Naive thymus-derived CD8-positive, alpha-beta T cell (primary cell): ENCODE measurements around the gene ELMOD2. TPM values are rescaled to one million over a fixed set of nuclear protein-coding genes. Genes with fewer than 3 reads are reported as not detected.
A peak's percentile ranks its signal among the peaks of the same experiment; 100 is the strongest.

ENCODE experiments used
- ATAC-seq, 2 donors: fragments of 150-1000 bp; cut with Tn5 transposase in 1 of 2; sonication (Bioruptor Pico), chemical (Tn5 transposase) in 1 of 2; 1 replicate in 1 of 2; 2 replicates in 1 of 2; pipeline ENCODE4 v1.10.0; 2021; ENCODE audit warnings: mild to moderate bottlenecking in 2 of 2, moderate library complexity in 2 of 2
- POLR2A ChIA-PET: fragments of 350-600 bp; sonication (Branson Sonifier 250); formaldehyde crosslinking; loops from one replicate; lab custom pipeline; 2021; ENCODE audit warnings: antibody characterized with exemption; lab: Charles Lee
- DNase-seq, 10 donors: peaks; one replicate each; pipeline versions ENCODE4 v3.0.0 to v3.0.0-alpha.2; 2020 to 2022
- H3K27ac Mint-ChIP-seq, 10 donors: one replicate each; pipeline ENCODE4 v1.8.0; 2020 to 2022; ENCODE audit warnings: mild to moderate bottlenecking in 10 of 10, mixed read lengths in 10 of 10, moderate library complexity in 4 of 10, inconsistent platforms in 1 of 10
- H3K27me3 Mint-ChIP-seq, 5 donors: one replicate each; pipeline ENCODE4 v1.8.0; 2021 to 2022; ENCODE audit warnings: mixed read lengths in 5 of 5
- H3K36me3 Mint-ChIP-seq, 3 donors: one replicate each; pipeline ENCODE4 v1.8.0; 2020 to 2022; ENCODE audit warnings: mixed read lengths in 3 of 3, mild to moderate bottlenecking in 2 of 3, inconsistent platforms in 1 of 3
- H3K4me1 Mint-ChIP-seq, 4 donors: one replicate each; pipeline ENCODE4 v1.8.0; 2021 to 2022; ENCODE audit warnings: mixed read lengths in 4 of 4
- H3K4me3 Mint-ChIP-seq, 10 donors: one replicate each; pipeline ENCODE4 v1.8.0; 2020 to 2022; ENCODE audit warnings: mild to moderate bottlenecking in 10 of 10, mixed read lengths in 10 of 10, moderate library complexity in 6 of 10, inconsistent platforms in 1 of 10
- H3K9me3 Mint-ChIP-seq, 9 donors: one replicate each; pipeline ENCODE4 v1.8.0; 2020 to 2022; ENCODE audit warnings: mixed read lengths in 9 of 9, mild to moderate bottlenecking in 3 of 9, inconsistent platforms in 1 of 9, moderate library complexity in 1 of 9
- polyA plus RNA-seq, 3 donors: library from polyadenylated mRNA; unstranded; fragments of 300-500 nt; fragmentation: Illumina TruSeq; gene quantifications; one replicate each; pipeline ENCODE4 v1.2.3, GENCODE V29; 2021
- total RNA-seq, 8 experiments: library from RNA in 2 of 8; stranded (reverse) in 2 of 8; gene quantifications; one replicate each; pipeline ENCODE4 v1.2.3 and lab custom pipeline; 2021 to 2026

Gene ELMOD2
- total and polyA plus RNA-seq, 5 experiments from 2014 or later = 5.2 to 28.1 (median 9.1) TPM

DNA sequence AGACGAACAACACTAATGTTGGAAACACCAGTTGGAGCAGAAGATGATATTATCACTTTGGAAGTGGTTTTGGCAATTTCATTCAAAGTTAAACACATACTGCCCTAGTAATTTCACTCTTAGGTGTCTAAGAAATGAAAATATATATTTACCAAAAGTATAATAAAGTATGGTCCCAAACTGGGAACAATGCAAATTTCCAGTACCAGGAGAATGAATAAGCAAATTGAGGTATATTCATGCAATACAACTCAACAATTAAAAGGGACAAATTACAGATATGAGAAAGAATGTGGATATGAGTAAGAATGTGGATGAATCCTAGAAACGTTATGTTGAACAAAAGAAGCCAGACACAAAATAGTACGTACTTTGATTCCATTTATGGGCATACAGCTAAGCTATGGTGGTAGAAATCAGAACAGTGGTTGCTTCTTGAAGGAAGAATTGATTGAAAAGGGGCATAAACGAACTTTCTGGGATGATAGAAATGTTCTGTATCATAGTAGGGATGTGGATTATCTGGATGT, 10.0 kb downstream of the ELMOD2 start:
- no peak overlapping the region for H3K4me3 Mint-ChIP-seq
- H3K9me3 Mint-ChIP-seq = no peaks in the 10 kb centered on the region
- H3K36me3 Mint-ChIP-seq = peaks cover 0 to 40% (median 27%) of the 10 kb centered on the region in 3 donors
- H3K4me1 Mint-ChIP-seq = peaks cover 0 to 2% (median under 1%) of the 10 kb centered on the region in 4 donors
- no peaks in the 10 kb centered on the region for H3K27me3 Mint-ChIP-seq
- ATAC-seq = no peak
- POLR2A ChIA-PET = no interaction called here
- H3K27ac Mint-ChIP-seq = no peak overlapping the region
- no peak for DNase-seq

DNA sequence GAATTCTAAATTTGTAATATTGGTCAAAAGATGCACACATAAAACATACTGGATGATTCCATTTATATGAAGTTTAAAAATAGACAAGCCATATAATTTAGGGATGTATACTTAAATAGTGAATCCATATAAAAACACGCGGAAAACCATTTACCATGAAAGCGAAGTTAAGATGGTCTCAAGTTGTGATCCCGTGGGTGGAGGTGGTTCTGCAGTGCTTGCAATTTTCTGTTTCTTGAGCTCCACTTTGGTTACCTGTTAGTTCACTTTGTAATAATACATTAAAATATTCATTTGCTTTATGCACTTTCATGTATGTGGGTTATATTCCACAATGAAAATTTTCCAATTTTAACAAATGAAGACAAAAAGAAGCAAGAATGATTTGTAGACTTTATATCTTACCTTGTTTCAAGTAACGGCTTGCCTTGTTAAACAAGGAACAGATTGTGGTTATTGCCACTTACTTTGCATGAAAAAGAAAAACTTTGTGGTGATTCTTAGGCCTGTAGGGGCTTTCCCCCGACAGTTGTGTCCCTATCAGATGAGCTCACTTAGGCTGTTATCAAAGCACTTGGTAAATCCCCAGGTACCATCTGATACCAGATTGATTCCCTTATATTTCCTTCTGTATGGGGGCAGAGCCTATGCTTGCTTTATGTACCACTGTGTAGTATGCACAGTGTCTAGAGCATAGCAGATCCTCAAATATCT, 32.6 kb downstream of the ELMOD2 start:
- Mint-ChIP-seq H3K9me3 (no peaks in the 10 kb centered on the region), H3K27me3 (peaks cover 0 to 2% (median 0%) of the 10 kb centered on the region in 5 donors), H3K4me1 (peaks cover 5 to 20% (median 15%) of the 10 kb centered on the region in 4 donors), H3K4me3 (peak overlapping the region in 2 of 10 donors; percentile 5 to 24), H3K36me3 (peaks cover 3 to 13% (median 4%) of the 10 kb centered on the region in 3 donors), H3K27ac (peak overlapping the region in 4 of 10 donors; percentile 18 to 59 (median 58))
- ATAC-seq (peak; percentile 100), DNase-seq (peak in 7 of 10 donors; percentile 10 to 58 (median 22))
- POLR2A ChIA-PET = no interaction called here

DNA sequence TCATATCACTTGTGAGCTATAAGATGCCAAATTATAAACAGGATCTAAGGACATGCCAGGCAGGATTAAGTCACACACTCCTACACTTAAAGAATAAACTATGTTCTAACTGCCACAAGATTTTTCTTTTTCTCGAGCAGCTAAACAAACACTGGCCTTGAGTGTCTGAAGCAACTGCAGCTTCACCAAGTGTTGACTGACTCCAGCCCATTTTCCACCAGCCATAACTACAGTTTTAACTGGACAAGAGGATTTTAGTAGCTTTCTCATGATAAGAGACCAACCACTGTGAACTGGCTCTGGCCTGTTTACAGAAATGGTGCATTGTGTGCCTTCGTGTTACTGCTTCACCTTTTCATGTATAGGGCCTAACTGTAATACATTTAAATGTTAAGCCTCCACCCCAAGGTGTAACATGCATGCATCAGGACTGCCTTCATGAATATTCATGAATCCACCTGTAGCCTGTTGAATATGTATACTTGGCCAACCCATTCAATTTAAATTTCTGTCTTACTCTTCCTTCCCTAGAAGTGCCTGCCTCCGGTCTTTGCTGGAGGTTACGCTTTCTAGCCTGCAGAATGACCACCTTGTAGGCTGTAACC, 34.0 kb downstream of the ELMOD2 start:
- no peak for ATAC-seq
- Mint-ChIP-seq H3K27me3 (peaks cover 0 to 4% (median 0%) of the 10 kb centered on the region in 5 donors), H3K36me3 (peaks cover 0 to 3% (median 2%) of the 10 kb centered on the region in 3 donors), H3K4me3 (no peak overlapping the region), H3K4me1 (peaks cover 5 to 20% (median 15%) of the 10 kb centered on the region in 4 donors), H3K27ac (no peak overlapping the region), H3K9me3 (no peaks in the 10 kb centered on the region)
- DNase-seq = no peak
- POLR2A ChIA-PET = interaction anchor here (0.7 kb wide), 1 partner anchor 34 kb away, joined by 3 read pairs; the partner anchor contains the start of gene ELMOD2

DNA sequence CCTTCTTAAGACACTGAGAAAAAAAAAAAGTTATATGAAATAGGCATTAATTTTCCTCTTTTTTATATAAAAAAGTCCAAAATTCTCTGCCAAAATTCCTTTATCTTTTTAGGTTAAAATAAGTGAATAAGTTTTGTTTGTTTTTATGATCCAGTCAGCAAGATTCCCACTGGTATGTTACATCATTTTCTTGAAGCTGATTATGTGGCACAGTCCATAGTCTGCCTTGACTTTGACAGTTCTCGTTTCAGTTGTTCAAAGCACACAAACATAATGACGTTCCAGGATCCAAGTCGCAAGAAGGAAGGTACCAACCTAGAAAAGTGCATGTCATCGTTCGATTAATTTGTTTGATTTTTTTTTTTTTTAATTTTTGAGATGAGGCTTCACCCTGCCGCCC, 35.7 kb downstream of the ELMOD2 start:
- POLR2A ChIA-PET = no interaction called here
- H3K36me3 Mint-ChIP-seq = no peaks in the 10 kb centered on the region
- no peak for DNase-seq

DNA sequence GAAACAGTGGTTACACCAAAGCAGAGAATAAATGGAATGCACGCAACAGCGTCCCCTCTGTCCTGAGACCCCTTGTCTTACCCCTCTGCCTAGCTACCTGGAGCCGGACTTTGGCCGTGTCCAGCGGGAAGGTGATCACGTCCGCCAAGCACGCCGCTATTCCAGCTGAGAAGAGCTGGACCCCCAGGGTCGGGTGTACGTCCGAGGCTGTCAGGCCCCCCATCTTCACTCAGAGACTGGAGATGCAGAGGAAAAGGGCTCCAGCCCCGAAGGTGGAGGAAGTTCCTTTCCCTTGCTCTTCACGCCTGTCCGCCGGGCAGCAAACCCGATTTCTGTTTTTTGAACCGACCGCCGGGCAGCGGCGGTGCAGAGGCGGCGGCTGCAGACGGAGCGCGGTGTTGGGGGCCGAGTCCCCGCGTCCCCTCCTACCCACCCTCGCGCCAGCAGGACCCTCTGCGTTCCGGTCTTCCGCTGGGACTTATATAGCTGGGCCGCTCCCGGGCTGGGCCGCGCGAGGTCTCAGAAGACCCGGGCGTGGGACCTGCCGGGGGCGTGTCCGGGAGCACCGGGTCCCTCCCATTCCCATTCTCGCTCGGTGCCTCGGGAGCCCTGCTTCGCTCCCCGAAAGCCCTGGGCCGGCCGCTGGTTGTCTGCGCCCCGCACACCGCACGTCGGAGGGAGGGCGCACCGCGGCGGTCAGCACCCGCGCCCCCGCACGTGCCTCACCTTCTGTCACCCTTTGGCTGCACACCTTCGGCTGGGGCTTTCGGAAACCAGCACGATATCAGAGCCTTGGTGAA, 44.7 kb downstream of the ELMOD2 start, which contains the start of gene UCP1:
Gene UCP1, minus strand, starts transcription at position 455 of the 800 bp plus-strand sequence. Its CDS starts 232 bp downstream, at position 223.
- POLR2A ChIA-PET = interaction anchor here (1.6 kb wide), 1 partner anchor 45 kb away, joined by 4 read pairs; the partner anchor contains the start of gene ELMOD2
- ATAC-seq (peak; percentile 25 to 58), DNase-seq (no peak)
- peaks cover 40 to 59% (median 42%) of the 10 kb centered on the region in 5 donors for H3K27me3 Mint-ChIP-seq
- H3K4me1 Mint-ChIP-seq = peaks cover 9 to 25% (median 22%) of the 10 kb centered on the region in 4 donors
- peak within 1 kb of the TSS; percentile 66 to 93 (median 86) for H3K4me3 Mint-ChIP-seq
- H3K27ac Mint-ChIP-seq = peak within 1 kb of the TSS in 1 of 10 donors; percentile 71
- peaks cover 0 to 20% (median 9%) of the 10 kb centered on the region in 9 donors for H3K9me3 Mint-ChIP-seq
- H3K36me3 Mint-ChIP-seq = peaks cover 0 to 32% (median 11%) of the 10 kb centered on the region in 3 donors

More for the DNA sequence above, 35.7 kb downstream of the ELMOD2 start:
- H3K27ac Mint-ChIP-seq = no peak overlapping the region
- peaks cover 5 to 20% (median 15%) of the 10 kb centered on the region in 4 donors for H3K4me1 Mint-ChIP-seq
- H3K9me3 Mint-ChIP-seq = no peaks in the 10 kb centered on the region
- H3K27me3 Mint-ChIP-seq = peaks cover 0 to 8% (median 2%) of the 10 kb centered on the region in 5 donors
- no peak for ATAC-seq
- no peak overlapping the region for H3K4me3 Mint-ChIP-seq

DNA sequence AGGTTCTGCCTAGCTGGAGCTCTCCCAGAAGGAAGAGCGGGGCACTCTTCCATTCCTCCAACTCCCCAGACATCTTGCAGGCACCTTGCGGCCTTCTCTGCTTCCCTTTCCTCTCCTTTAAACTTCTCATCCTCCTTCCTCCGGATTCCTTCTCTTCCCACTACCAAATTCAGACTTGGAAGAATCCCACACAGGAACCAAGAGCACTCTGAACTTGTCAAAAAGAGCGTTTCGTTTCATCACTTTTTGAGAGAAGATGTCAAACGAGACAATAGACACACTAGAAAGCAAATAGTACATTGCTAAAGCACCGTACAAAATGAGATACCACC, 45.3 kb downstream of the ELMOD2 start:
- Mint-ChIP-seq H3K4me1 (peaks cover 9 to 25% (median 22%) of the 10 kb centered on the region in 4 donors), H3K9me3 (peaks cover 0 to 20% (median 9%) of the 10 kb centered on the region in 9 donors), H3K27ac (no peak overlapping the region), H3K27me3 (peaks cover 40 to 61% (median 43%) of the 10 kb centered on the region in 5 donors), H3K4me3 (peak overlapping the region; percentile 66 to 93 (median 86)), H3K36me3 (peaks cover 0 to 32% (median 11%) of the 10 kb centered on the region in 3 donors)
- no peak for ATAC-seq
- DNase-seq = no peak
- POLR2A ChIA-PET = no interaction called here

DNA sequence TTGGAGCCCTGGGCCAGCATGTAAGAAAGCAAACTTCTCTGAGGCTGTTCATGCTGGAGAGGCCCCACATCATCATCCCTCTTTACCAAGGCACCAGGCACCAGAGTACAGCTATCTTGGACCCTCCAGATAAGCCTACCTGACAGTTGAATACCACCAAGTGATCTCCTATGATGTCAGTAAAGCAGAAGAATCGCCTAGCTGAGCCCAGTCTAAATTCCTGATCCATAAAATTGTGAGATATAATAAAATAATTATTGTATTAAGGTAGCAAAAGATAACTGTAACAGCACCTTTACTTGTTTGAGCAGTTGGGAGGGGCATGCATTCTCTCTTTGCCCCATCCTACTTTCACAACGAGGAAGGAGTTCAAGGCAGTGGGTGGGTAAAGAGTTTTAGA, 47.7 kb downstream of the ELMOD2 start:
- H3K36me3 Mint-ChIP-seq = peaks cover 0 to 33% (median 11%) of the 10 kb centered on the region in 3 donors
- ATAC-seq (no peak), DNase-seq (no peak)
- H3K9me3 Mint-ChIP-seq = peaks cover 0 to 20% (median 9%) of the 10 kb centered on the region in 9 donors
- H3K27me3 Mint-ChIP-seq = peaks cover 48 to 69% (median 54%) of the 10 kb centered on the region in 5 donors
- no peak overlapping the region for H3K27ac Mint-ChIP-seq
- H3K4me1 Mint-ChIP-seq = peaks cover 9 to 24% (median 22%) of the 10 kb centered on the region in 4 donors
- H3K4me3 Mint-ChIP-seq = no peak overlapping the region
- POLR2A ChIA-PET = no interaction called here

DNA sequence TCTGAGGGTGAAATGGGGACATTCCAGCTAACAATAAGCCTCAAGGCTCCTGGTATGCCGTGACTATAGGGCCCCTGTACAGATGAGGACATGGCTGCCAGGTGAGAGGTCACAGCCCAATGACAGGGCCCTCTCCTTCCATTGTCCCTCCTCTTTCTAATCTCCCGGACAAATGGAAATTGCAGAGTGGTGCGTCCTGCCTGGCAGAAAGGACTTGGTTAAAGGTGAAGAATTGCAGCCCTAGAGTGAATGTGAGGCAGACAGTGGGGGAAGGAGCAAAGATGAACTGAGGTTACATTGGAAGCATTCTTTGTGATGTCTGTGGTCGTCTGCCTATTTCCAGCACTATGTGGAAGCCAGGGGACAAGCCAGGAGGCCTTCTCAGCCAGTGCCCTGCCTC, 51.5 kb downstream of the ELMOD2 start:
- Mint-ChIP-seq H3K27me3 (peaks cover 40 to 73% (median 60%) of the 10 kb centered on the region in 5 donors), H3K4me3 (no peak overlapping the region), H3K9me3 (peaks cover 0 to 19% (median 8%) of the 10 kb centered on the region in 9 donors), H3K36me3 (peaks cover 0 to 29% (median 9%) of the 10 kb centered on the region in 3 donors), H3K27ac (no peak overlapping the region), H3K4me1 (peaks cover 0 to 2% (median 0%) of the 10 kb centered on the region in 4 donors)
- ATAC-seq (no peak), DNase-seq (no peak)
- POLR2A ChIA-PET = no interaction called here

DNA sequence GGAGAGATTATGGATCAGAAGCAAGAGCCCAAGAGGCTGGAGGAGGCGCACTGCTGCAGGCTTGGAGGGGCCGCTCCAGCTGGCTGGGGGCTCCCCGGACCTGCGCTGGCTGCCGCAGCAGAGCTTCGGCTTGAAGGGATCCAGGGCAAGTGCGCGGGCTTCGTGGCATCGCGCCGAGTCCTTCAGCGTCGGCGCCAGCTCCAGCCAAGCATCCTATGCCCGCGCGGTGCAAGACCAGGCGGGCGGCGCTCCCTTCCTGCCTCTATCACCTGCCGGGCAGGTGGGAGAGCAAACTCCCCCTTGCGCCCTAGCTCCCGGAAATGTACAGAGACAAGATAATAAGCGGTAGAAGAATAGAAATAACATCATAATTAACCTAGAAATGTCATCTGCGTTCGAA, 55.3 kb downstream of the ELMOD2 start:
- H3K4me3 Mint-ChIP-seq = no peak overlapping the region
- H3K27ac Mint-ChIP-seq = no peak overlapping the region
- DNase-seq = no peak
- H3K9me3 Mint-ChIP-seq = peaks cover 0 to 2% (median 0%) of the 10 kb centered on the region in 9 donors
- no peak for ATAC-seq
- POLR2A ChIA-PET = no interaction called here
- peaks cover 0 to 7% (median 0%) of the 10 kb centered on the region in 3 donors for H3K36me3 Mint-ChIP-seq
- peaks cover 23 to 55% (median 40%) of the 10 kb centered on the region in 5 donors for H3K27me3 Mint-ChIP-seq
- H3K4me1 Mint-ChIP-seq = peaks cover 0 to 2% (median 0%) of the 10 kb centered on the region in 4 donors

DNA sequence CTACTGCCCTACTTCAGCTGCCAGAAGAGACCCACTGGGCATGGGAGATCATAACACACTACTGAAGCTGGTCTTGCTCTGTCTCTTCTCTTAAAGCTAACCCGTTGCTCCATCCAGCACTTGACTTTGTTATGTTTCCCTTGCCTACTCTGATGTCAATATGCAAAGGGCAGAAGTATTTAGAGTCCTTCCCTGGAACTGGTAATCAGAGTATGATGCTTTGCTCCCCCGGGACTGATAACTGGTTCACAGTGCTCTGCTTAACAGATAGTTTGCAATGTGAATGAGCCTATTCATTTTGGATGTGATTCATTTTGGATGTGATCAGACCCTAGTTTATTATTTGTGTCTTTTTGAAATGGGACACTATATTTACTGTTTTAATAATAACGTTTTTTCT, 57.1 kb downstream of the ELMOD2 start:
- Mint-ChIP-seq H3K27me3 (peaks cover 19 to 45% (median 36%) of the 10 kb centered on the region in 5 donors), H3K4me1 (peaks cover 0 to 2% (median 0%) of the 10 kb centered on the region in 4 donors), H3K9me3 (peaks cover 0 to 2% (median 0%) of the 10 kb centered on the region in 9 donors), H3K4me3 (no peak overlapping the region), H3K27ac (no peak overlapping the region), H3K36me3 (peaks cover 0 to 7% (median 0%) of the 10 kb centered on the region in 3 donors)
- POLR2A ChIA-PET = no interaction called here
- DNase-seq (no peak), ATAC-seq (no peak)

DNA sequence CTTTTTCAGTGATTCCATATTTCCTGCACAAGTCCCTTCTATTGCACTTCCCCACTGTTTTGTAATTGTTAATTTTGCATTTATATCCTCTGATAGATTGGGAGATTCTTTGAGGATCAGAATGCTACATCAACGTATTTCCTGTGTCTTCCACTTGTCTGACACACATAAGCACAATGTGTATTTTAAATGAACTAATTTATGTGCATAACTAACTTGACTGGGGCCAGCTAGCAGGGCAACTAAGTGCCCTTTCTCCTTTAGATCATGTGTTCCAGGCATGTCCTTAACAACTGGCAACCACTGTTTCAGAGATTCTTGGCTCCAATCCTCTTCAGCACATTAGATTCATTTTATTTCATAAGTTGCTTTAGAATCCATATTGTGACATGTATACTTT, 60.5 kb downstream of the ELMOD2 start:
- DNase-seq = no peak
- peaks cover 0 to 2% (median 0%) of the 10 kb centered on the region in 9 donors for H3K9me3 Mint-ChIP-seq
- no peak overlapping the region for H3K4me3 Mint-ChIP-seq
- peaks cover 0 to under 1% (median 0%) of the 10 kb centered on the region in 4 donors for H3K4me1 Mint-ChIP-seq
- no peak overlapping the region for H3K27ac Mint-ChIP-seq
- H3K36me3 Mint-ChIP-seq = no peaks in the 10 kb centered on the region
- POLR2A ChIA-PET = no interaction called here
- peaks cover 5 to 15% (median 9%) of the 10 kb centered on the region in 5 donors for H3K27me3 Mint-ChIP-seq
- ATAC-seq = no peak

DNA sequence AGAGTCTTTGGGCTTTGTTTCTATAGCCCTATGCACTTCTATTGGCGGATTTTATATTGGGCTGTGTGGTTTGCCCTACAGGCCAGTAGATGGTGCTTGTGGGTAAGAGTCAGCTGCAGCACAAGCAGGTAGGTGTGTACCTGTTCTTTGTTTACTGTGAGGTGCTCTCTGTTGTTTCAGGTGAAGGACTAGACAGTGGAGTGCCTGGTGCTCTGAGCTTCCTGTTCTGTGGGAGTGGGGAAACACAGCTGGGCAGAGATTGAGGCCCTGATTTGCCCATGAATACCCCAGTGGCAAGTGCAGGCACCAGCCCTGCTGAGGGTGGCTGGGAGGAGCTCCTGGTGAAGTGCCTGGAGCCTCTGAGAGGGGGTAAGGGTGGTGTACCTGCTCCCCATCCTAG, 71.1 kb downstream of the ELMOD2 start:
- ATAC-seq (peak in 1 of 2 donors; percentile 33), DNase-seq (no peak)
- peaks cover 0 to 9% (median 0%) of the 10 kb centered on the region in 3 donors for H3K36me3 Mint-ChIP-seq
- H3K27me3 Mint-ChIP-seq = peaks cover 6 to 56% (median 20%) of the 10 kb centered on the region in 5 donors
- no peaks in the 10 kb centered on the region for H3K4me1 Mint-ChIP-seq
- POLR2A ChIA-PET = no interaction called here
- no peak overlapping the region for H3K4me3 Mint-ChIP-seq
- peaks cover 0 to 21% (median 3%) of the 10 kb centered on the region in 9 donors for H3K9me3 Mint-ChIP-seq
- H3K27ac Mint-ChIP-seq = no peak overlapping the region
